CD14-positive monocyte (primary cell): ENCODE results near the gene PDE6B. TPM values are rescaled to one million over a fixed set of nuclear protein-coding genes. Genes with fewer than 3 reads are reported as not detected.

ENCODE experiments used
- DNase-seq, 3 donors: peaks; one replicate each; pipeline ENCODE4 v3.0.0-alpha.2; 2011 to 2022
- H2AFZ ChIP-seq: 2 replicates; pipeline ENCODE4 v1.6.0; 2012; ENCODE audit warnings: mild to moderate bottlenecking, low read depth, low read length, inconsistent platforms; ENCODE audit not compliant: insufficient read depth, poor library complexity, severe bottlenecking
- H3K27ac ChIP-seq, 2 donors: 1 replicate in 1 of 2; 2 replicates in 1 of 2; pipeline ENCODE4 v1.5.1; 2012 to 2013; ENCODE audit warnings: low read length in 2 of 2, control low read depth in 1 of 2, inconsistent platforms in 1 of 2, low read depth in 1 of 2, mild to moderate bottlenecking in 1 of 2
- H3K27me3 ChIP-seq, 2 donors: one replicate each; pipeline versions ENCODE4 v1.6.0 to v1.6.1; 2011 to 2013; ENCODE audit warnings: low read length in 2 of 2; ENCODE audit not compliant: control insufficient read depth in 2 of 2, insufficient read depth in 2 of 2
- H3K36me3 ChIP-seq, 2 donors: replicated peaks in 1 of 2; 1 replicate in 1 of 2; 2 replicates in 1 of 2; pipeline versions ENCODE4 v1.5.1 to v1.6.1; 2012 to 2013; ENCODE audit warnings: low read length in 2 of 2, control low read depth in 1 of 2, inconsistent platforms in 1 of 2, mild to moderate bottlenecking in 1 of 2; ENCODE audit not compliant: insufficient read depth in 2 of 2, control insufficient read depth in 1 of 2
- H3K4me1 ChIP-seq, 2 donors: 1 replicate in 1 of 2; 2 replicates in 1 of 2; pipeline versions ENCODE4 v1.5.1 to v1.6.1; 2012 to 2013; ENCODE audit warnings: low read length in 2 of 2, control low read depth in 1 of 2, inconsistent platforms in 1 of 2, mild to moderate bottlenecking in 1 of 2, moderate library complexity in 1 of 2; ENCODE audit not compliant: insufficient read depth in 2 of 2, control insufficient read depth in 1 of 2
- H3K4me2 ChIP-seq: replicated peaks from 2 replicates; pipeline ENCODE3; 2012; ENCODE audit warnings: low read length, moderate library complexity, mild to moderate bottlenecking; ENCODE audit not compliant: poor library complexity, severe bottlenecking; ENCODE audit errors: extremely low read depth
- H3K4me3 ChIP-seq, 3 experiments: fragments of 200-600 bp in 1 of 3; sonication (generic) in 1 of 3; replicated peaks in 1 of 3; 1 replicate in 2 of 3; 2 replicates in 1 of 3; pipeline ENCODE4 v1.5.1; 2011 to 2013; ENCODE audit warnings: low read length in 3 of 3, mild to moderate bottlenecking in 3 of 3, control low read depth in 2 of 3, low read depth in 2 of 3, inconsistent platforms in 1 of 3, moderate library complexity in 1 of 3
- H3K79me2 ChIP-seq: 2 replicates; pipeline ENCODE4 v1.6.0; 2012; ENCODE audit warnings: mild to moderate bottlenecking, control low read depth, inconsistent platforms, low read length, moderate library complexity; ENCODE audit not compliant: insufficient read depth
- H3K9ac ChIP-seq: 2 replicates; pipeline ENCODE4 v1.6.0; 2017; ENCODE audit warnings: low read length, mild to moderate bottlenecking; ENCODE audit not compliant: insufficient read depth, poor library complexity, severe bottlenecking
- H3K9me3 ChIP-seq, 2 donors: replicated peaks in 1 of 2; 1 replicate in 1 of 2; 2 replicates in 1 of 2; pipeline versions ENCODE4 v1.5.1 to v1.6.1; 2012 to 2013; ENCODE audit warnings: low read length in 2 of 2, control low read depth in 1 of 2; ENCODE audit not compliant: control insufficient read depth in 1 of 2, insufficient read depth in 1 of 2
- H4K20me1 ChIP-seq: 2 replicates; pipeline ENCODE4 v1.6.0; 2012; ENCODE audit warnings: mild to moderate bottlenecking, low read length, control low read depth, moderate library complexity; ENCODE audit not compliant: insufficient read depth
- H3K27ac Mint-ChIP-seq, 7 donors: one replicate each; pipeline ENCODE4 v1.8.0; 2020; ENCODE audit warnings: mild to moderate bottlenecking in 7 of 7, mixed read lengths in 7 of 7, moderate library complexity in 6 of 7, inconsistent platforms in 2 of 7
- H3K27me3 Mint-ChIP-seq, 3 donors: one replicate each; pipeline ENCODE4 v1.8.0; 2021 to 2022; ENCODE audit warnings: low read depth in 3 of 3, mild to moderate bottlenecking in 3 of 3, mixed read lengths in 3 of 3, moderate library complexity in 3 of 3, inconsistent platforms in 1 of 3
- H3K36me3 Mint-ChIP-seq, 2 donors: one replicate each; pipeline ENCODE4 v1.8.0; 2020; ENCODE audit warnings: mixed read lengths in 2 of 2, inconsistent platforms in 1 of 2, mild to moderate bottlenecking in 1 of 2
- H3K4me1 Mint-ChIP-seq: one replicate; pipeline ENCODE4 v1.8.0; 2020; ENCODE audit warnings: mild to moderate bottlenecking, mixed read lengths
- H3K4me3 Mint-ChIP-seq, 2 donors: one replicate each; pipeline ENCODE4 v1.8.0; 2020; ENCODE audit warnings: mild to moderate bottlenecking in 2 of 2, mixed read lengths in 2 of 2, moderate library complexity in 1 of 2
- H3K9me3 Mint-ChIP-seq, 7 donors: one replicate each; pipeline ENCODE4 v1.8.0; 2020 to 2022; ENCODE audit warnings: mixed read lengths in 7 of 7, mild to moderate bottlenecking in 6 of 7, moderate library complexity in 6 of 7, inconsistent platforms in 2 of 7
- CTCF ChIP-seq: fragments of 200-600 bp; IDR thresholded peaks from one replicate; pipeline ENCODE4 v1.8.0; 2022; ENCODE audit warnings: antibody characterized with exemption, mild to moderate bottlenecking
- WGBS: methylation state at CpG from one replicate; pipeline ENCODE4 v1.1.5; 2013; ENCODE audit warnings: missing lambda C conversion rate; ENCODE audit not compliant: insufficient coverage; 5-methylcytosine and 5-hydroxymethylcytosine counted together
- intact Hi-C, 2 donors: fragments of 100-400 bp; cut with micrococcal nuclease; formaldehyde crosslinking; loops; one replicate each; pipeline versions ENCODE4 v1.15.0 to v1.15.1; 2023
- polyA plus RNA-seq, 3 donors: library from polyadenylated mRNA; depleted of rRNA in 1 of 3; unstranded in 2 of 3; stranded (reverse) in 1 of 3; fragments of 300-500 nt in 2 of 3; fragments of >200 nt in 1 of 3; fragmentation: Illumina TruSeq in 2 of 3; gene quantifications; 1 replicate in 2 of 3; 2 replicates in 1 of 3; pipeline ENCODE4 v1.2.3, GENCODE V29; 2012 to 2021

PDE6B gene
- polyA plus RNA-seq, 3 donors = 3.7 to 6.3 (median 4.6) TPM

DNA sequence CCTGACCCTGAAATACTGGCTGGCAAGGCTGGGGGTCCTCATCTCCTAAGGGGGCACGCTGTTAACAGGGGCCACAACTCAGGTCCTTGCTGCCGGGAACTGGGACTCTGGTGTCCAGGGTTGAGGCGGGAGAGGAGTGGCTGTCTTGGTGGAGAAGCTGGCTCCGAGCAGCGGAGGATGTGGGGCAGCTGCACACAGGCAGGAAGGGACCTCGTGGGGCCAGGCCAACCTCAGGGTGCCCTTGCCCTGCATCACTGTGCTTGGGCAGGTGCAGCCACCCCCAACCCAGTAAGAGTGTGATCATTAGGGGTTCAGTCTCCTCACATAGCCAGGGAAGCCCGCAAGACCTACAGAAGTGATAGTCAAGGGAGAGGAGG, 12.6 kb upstream of the PDE6B start:
- WGBS = 94% methylated on average over 4 of the region's 7 CpGs
- no peak for DNase-seq
- Histone ChIP-seq H4K20me1 (no peaks in the 10 kb centered on the region), H3K9ac (no peak overlapping the region), H3K27ac (no peak overlapping the region), H3K4me2 (no peak overlapping the region), H3K27me3 (no peaks in the 10 kb centered on the region), H3K4me1 (no peaks in the 10 kb centered on the region), H3K36me3 (no peaks in the 10 kb centered on the region), H3K9me3 (peaks cover 0 to 4% of the 10 kb centered on the region in 2 donors), H3K79me2 (no peaks in the 10 kb centered on the region), H2AFZ (no peak overlapping the region), H3K4me3 (no peak overlapping the region)
- no peaks in the 10 kb centered on the region for H3K36me3 Mint-ChIP-seq
- H3K9me3 Mint-ChIP-seq = peaks cover 0 to 9% (median 7%) of the 10 kb centered on the region in 7 donors
- intact Hi-C loops = no loop called here
- no peak overlapping the region for H3K4me3 Mint-ChIP-seq
- no peaks in the 10 kb centered on the region for H3K4me1 Mint-ChIP-seq
- H3K27me3 Mint-ChIP-seq = peaks cover 4 to 16% (median 8%) of the 10 kb centered on the region in 3 donors
- H3K27ac Mint-ChIP-seq = no peak overlapping the region
- TF ChIP-seq CTCF = no peak

GRCh38 chr4:613126-613525, 12.2 kb upstream of the PDE6B start:
- no peak overlapping the region for H2AFZ ChIP-seq
- H3K79me2 ChIP-seq = no peaks in the 10 kb centered on the region
- no peaks in the 10 kb centered on the region for H4K20me1 ChIP-seq
- H3K4me3 ChIP-seq = no peak overlapping the region
- H3K9ac ChIP-seq = no peak overlapping the region
- H3K4me1 ChIP-seq = no peaks in the 10 kb centered on the region
- Mint-ChIP-seq H3K27ac (no peak overlapping the region), H3K27me3 (peaks cover 4 to 18% (median 8%) of the 10 kb centered on the region in 3 donors), H3K36me3 (no peaks in the 10 kb centered on the region), H3K9me3 (peaks cover 0 to 9% (median 7%) of the 10 kb centered on the region in 7 donors), H3K4me1 (no peaks in the 10 kb centered on the region), H3K4me3 (no peak overlapping the region)
- no peak for TF ChIP-seq CTCF
- intact Hi-C loops = no loop called here
- no peak overlapping the region for H3K4me2 ChIP-seq
- H3K9me3 ChIP-seq = peaks cover 0 to 4% of the 10 kb centered on the region in 2 donors
- H3K27me3 ChIP-seq = no peaks in the 10 kb centered on the region
- no peak for DNase-seq
- WGBS = no CpG with 5 or more reads among the region's 9 CpGs
- no peak overlapping the region for H3K27ac ChIP-seq
- no peaks in the 10 kb centered on the region for H3K36me3 ChIP-seq
